NCI-H524 treated with DMSO at 0.1 percent for 48 hours (cell line): ENCODE measurements around the gene CNTN6.
A peak's percentile ranks its signal among the peaks of the same experiment; 100 is the strongest.

ENCODE experiments used
- DNase-seq: peaks from one replicate; lab custom pipeline; 2025; lab: John Stamatoyannopoulos, UW

Gene CNTN6

GRCh38 chr3:1092771-1093170 is at the start of gene CNTN6:
Gene CNTN6 (plus strand): TSS chr3:1093024. CDS start chr3:1148009, 54,985 bp downstream.
- peak; percentile 55 for DNase-seq

- no peak for DNase-seq
Measured at GRCh38 chr3:1048558-1048957, 44.3 kb upstream of the CNTN6 start.

GRCh38 chr3:1055870-1056269 is 37.0 kb upstream of the CNTN6 start:
- no peak for DNase-seq

GRCh38 chr3:1056744-1057143 is 36.1 kb upstream of the CNTN6 start:
- no peak for DNase-seq

GRCh38 chr3:1057436-1057835 is 35.4 kb upstream of the CNTN6 start:
- no peak for DNase-seq

- no peak for DNase-seq
Measured at GRCh38 chr3:1068985-1069384, 23.8 kb upstream of the CNTN6 start.

GRCh38 chr3:1072041-1072440 is 20.8 kb upstream of the CNTN6 start:
- DNase-seq = no peak

- no peak for DNase-seq
Measured at GRCh38 chr3:1079662-1080061, 13.2 kb upstream of the CNTN6 start.

GRCh38 chr3:1082108-1082507 is 10.7 kb upstream of the CNTN6 start:
- no peak for DNase-seq

- no peak for DNase-seq
Measured at GRCh38 chr3:1087066-1087560, 5.7 kb upstream of the CNTN6 start.

- no peak for DNase-seq
Measured at GRCh38 chr3:1088503-1088902, 4.3 kb upstream of the CNTN6 start.

- no peak for DNase-seq
Measured at GRCh38 chr3:1091286-1091685, 1.5 kb upstream of the CNTN6 start.

GRCh38 chr3:1092061-1092460 is 763 bp upstream of the CNTN6 start:
- no peak for DNase-seq

GRCh38 chr3:1093217-1093616 is 393 bp downstream of the CNTN6 start:
- no peak for DNase-seq

GRCh38 chr3:1103525-1103924 is 10.7 kb downstream of the CNTN6 start:
- DNase-seq = no peak

GRCh38 chr3:1117843-1118473 is 25.1 kb downstream of the CNTN6 start:
- DNase-seq = no peak

GRCh38 chr3:1131166-1131565 is 38.3 kb downstream of the CNTN6 start:
- DNase-seq = no peak

- DNase-seq = no peak
Measured at GRCh38 chr3:1135194-1135593, 42.4 kb downstream of the CNTN6 start.

- DNase-seq = no peak
Measured at GRCh38 chr3:1138036-1138435, 45.2 kb downstream of the CNTN6 start.

GRCh38 chr3:1139071-1139470 is 46.2 kb downstream of the CNTN6 start:
- no peak for DNase-seq

GRCh38 chr3:1147326-1147725 is 54.5 kb downstream of the CNTN6 start:
- no peak for DNase-seq

- no peak for DNase-seq
Measured at GRCh38 chr3:1147819-1148218, 55.0 kb downstream of the CNTN6 start.

- no peak for DNase-seq
Measured at GRCh38 chr3:1164101-1164500, 71.3 kb downstream of the CNTN6 start.

- DNase-seq = no peak
Measured at GRCh38 chr3:1171320-1171719, 78.5 kb downstream of the CNTN6 start.
